ENCODE results near the gene MAP10.
"Not testable (repeated sequence)": the region's sequence is repeated elsewhere in the genome, so short reads cannot be mapped to it uniquely, and the experiment has no call there.

MAP10 gene, protein sequence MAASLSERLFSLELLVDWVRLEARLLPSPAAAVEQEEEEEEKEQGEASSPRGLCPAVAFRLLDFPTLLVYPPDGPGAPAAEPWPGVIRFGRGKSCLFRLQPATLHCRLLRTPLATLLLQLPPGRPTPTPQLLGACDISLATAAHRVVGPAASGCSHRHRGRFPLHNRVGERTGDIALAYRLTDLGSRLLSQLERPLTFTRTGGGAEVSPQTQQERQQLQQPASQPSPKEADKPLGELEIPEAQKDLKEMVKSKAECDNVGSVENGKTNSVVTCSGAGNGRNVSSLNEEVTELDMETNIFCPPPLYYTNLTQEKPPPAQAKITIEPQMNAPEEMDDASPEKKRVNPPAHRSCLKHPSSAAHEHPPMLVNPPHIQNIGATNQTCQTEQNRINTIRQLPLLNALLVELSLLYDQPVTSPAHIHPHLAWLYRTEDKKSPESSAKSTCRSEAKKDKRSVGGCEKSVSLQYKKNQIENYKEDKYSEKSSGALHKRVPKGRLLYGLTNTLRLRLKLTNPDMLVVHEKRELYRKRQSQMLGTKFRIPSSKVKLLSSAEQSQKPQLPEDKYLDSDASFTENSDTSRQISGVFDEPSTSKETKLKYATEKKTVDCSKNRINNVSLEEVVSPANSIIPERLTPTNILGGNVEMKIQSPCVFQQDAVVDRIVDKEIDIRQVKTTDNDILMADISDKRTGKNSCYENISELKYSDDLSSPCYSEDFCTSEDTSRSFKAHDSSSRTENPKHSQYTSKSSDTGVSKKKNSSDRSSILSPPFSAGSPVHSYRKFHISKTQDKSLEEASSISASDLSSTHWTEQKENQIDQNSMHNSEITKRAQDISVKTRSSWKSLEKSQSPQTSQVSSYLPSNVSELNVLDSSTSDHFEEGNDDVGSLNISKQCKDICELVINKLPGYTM

DNA sequence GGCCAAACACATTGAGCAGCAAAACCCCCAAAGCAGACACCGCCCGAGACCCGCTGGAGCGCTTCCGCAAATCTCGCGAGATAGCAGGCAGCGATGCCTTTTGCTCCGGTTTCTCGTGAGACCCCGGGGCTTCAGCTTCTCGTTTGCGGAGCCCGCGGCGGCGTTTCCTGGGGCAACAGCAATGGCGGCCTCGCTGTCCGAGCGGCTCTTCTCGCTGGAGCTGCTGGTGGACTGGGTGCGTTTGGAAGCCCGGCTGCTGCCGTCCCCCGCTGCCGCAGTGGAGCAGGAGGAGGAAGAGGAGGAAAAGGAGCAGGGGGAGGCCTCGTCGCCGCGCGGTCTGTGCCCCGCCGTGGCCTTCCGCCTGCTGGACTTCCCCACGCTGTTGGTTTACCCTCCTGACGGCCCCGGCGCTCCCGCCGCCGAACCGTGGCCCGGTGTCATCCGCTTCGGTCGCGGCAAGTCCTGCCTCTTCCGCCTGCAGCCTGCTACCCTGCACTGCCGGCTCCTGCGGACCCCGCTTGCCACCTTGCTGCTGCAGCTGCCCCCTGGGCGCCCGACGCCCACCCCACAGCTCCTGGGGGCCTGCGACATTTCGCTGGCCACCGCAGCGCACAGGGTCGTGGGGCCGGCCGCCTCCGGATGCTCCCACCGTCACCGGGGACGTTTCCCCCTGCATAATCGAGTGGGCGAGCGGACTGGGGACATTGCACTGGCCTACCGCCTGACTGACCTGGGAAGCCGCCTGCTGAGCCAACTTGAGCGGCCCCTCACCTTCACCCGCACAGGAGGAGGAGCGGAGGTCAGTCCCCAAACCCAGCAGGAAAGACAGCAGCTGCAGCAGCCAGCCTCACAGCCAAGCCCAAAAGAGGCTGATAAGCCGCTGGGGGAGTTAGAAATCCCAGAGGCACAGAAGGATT lies at the start of gene MAP10:
MAP10 (plus strand) TSS at position 148 of the 917 bp plus-strand sequence; CDS start at position 182, 34 bp downstream.
- DNase-seq, result no peak

DNA sequence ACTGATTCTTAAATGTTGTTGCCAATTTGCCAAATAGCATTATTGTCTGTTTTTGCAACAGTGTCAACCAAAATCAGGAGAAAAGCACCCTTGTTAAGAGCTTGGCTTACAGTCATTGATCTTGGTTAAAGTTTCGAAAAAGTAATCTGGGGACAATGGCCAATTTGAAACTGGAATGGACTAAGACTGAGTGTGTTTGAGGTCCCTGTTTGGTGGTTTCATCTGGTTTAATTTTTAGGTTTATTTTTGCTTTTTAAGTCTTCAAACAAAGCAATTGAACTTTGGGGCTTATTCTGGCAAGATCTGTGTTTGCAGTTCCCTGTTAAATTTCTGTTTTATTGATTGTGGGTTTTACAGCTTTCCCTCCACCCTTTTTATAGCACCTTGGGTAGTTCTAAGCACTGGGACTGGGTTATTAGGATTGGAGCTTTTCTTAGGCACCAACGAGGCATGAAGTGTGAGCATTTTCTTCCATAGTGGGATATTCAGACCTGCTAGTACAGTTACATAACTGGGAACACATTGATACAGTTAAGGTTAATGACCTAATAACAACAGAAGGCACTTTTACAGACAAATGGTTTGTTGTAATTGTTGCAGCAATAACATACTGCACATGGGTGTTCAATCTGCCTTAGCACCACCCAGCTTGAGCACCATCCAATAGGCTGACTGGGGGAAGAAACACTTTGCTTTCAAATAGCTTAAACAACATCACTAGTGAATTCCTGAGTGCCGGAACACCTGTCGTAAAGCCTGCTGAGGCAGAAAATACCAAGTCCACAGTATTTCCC lies 40.6 kb upstream of the MAP10 start:
- DNase-seq, result peak; percentile 56

DNA sequence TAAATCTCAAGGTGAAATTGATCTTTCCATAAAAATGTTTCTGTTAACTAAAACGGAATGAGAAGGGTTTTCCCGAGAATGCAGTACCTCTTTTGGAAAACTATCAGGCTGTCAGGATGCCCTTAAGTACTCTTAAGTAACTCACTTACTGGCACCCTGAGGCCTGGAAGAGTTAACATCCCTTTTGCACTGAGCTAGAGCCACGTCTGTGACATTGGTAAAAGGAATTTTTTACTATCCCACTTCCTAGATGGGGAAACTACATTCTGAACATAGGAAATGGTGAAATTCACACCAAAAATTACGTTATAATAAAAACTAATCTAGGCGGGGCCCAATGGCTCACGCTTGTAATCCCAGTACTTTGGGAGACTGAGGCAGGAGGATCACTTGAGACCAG lies 39.7 kb upstream of the MAP10 start:
- DNase-seq, result no peak

DNA sequence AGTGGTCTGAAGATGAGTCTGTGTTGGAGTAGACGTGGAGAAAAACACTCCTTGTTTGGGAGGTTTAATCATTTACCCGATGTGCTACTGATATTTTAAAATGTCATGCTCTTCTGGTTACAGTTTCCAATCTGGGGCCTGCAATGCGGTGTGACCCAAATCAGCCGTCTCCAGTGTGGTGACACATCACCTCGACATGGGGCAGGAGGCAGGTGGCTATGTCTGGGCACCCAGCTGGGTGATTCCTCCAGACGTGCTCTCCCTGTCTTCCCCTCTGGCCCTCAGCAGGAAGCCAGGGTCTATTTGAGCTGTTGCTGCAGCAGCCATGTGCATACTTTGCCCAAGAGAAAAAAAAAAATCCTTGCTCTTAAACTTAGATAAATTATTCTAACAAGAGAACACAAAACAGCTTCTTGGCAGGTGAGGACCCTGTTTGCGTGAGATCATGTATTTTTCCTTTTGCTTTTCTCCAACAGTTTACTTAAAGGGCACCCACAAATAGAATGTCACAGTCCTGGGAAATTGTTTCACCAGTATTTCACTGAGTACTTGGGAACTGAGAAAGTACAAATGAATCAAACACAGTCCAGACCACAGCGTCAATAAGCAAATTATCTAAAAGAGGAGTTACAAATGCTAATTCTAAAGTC lies 38.9 kb upstream of the MAP10 start:
- DNase-seq, result no peak

DNA sequence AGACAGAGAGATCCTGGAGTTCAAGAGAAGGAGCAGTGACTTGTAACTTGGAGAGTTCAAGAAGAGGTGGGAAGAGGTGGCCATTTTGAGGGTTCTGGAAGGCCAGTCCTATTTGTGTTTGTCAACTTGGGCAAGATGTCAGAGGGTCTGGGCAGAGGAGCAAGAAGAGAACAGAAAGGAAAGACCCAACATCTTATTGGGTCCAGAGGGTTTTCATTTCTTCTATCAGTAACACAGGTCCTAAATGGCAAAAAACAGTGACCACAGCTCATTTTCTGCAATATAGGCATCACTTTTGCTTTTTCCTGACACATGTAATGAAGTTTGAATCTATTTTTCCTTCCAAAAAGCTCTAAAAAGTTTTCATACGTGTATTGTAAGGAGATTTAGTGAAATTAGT lies 38.3 kb upstream of the MAP10 start:
- DNase-seq, result no peak

DNA sequence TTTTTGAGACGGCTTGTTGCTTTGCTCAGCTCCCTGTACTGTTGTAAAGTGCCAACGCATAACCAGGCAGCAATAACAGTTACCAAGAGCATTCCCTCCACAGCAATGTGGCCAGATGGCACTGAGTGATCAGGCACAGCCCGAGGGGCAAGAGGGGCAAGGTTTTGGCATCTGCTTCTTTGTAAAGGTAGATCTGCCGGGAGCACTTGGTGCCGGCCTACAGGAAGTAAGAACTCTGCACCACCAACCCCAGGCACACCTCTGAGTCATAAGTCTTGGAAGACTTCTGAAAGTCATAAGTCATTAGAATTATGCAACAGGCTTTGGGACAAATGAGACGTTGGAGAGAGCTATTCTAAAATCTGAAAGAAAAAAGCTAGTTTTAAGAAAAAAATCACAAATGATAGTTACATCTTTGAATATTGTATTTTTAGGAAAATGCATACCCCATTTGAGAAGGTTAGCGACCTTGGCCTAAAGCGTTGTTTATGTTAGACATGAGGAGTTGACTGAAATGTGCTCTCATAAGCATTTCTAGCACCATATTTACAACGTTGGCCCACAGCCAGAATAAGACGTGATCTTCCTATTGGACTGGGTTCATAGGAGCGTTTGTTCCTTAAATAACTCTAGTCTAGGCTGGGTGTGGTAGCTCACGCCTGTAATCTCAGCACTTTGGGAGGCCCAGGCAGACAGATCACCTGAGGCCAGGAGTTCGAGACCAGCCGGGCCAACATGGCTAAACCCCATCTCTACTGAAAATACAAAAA lies 37.7 kb upstream of the MAP10 start:
- DNase-seq, result peak; percentile 38

DNA sequence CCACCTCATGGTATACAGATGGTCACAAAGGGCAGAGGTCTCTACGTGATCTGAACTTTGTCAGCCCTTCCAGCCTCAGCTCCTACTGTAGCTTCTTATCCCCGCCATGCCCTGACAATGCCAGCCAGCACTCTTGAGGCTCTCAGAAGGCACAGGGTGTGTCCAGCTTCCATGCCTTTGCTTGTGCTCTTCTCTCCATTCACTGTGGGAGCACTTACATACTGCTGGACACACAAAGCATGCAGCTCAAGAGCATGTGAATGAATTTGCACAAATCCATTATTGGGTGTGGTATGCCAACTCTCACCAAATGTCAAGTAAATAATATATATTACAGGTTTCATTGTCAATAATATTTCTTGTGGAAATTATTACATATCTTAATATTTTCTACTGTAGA lies 36.4 kb upstream of the MAP10 start:
- DNase-seq, result no peak

DNA sequence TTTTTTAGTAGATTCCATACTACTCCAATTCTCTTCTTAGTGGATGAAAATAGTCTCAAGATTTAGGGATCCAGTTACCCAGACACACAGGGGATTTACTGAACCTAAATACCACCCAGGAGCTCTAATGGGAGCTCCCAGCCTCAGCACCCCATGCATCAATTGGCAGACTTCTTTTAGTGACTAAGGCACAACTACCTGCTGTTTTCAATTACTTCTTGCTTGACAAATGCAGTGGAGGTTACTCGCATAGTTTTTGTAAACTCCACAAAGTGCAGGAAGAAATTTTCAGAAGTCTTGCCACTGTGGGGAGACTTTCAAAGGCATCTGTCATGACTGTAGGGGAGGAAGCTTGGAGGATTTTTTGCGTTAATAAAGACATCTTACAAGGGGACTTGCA lies 35.5 kb upstream of the MAP10 start:
- no peak for DNase-seq

DNA sequence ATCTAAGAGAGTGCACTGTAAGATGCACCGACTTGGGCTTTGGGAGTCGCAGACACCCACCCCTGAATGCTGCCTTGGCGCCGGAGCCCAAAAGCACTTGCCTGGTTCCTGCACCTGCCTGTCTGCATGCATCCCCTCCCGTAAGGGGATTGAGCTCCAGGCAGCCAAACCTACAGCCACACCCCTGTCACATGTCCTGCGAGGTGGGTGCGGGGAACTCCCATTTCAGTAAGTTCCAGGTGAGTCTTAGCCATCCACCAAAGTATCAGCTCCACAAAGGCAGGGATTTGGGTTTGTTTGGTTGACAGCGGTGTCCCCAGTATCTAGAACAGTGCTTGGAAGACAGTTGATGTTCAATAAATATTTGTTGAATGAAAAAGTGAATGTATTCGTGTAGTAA lies 31.5 kb upstream of the MAP10 start:
- no peak for DNase-seq

DNA sequence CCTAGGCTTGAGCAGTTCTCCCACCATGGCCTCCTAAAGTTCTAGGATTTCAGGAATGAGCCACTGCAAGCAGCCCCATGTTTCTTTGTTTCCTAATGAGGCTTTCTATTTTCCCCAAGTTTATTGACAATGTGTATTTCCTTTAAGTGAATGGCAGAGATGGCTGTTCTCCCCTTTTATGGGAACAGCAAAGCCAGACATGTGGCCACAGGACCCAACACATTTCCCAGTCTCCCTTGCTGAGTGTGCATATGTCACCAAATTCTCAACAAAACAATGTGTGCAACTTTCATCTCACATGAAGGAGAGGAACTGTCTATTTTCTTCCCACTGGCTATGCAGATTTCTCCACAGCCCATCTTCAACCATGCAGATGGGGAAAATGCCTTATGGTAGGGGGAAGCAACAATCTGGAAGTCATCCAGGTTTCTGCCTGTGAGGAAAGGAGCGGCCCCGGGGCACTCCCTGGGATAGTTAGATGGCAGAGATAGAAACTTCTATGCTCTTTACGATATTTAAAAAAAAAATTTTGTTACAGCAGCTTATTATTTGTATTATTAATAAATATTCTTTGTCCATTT lies 28.6 kb upstream of the MAP10 start:
- DNase-seq, result peak; percentile 43

DNA sequence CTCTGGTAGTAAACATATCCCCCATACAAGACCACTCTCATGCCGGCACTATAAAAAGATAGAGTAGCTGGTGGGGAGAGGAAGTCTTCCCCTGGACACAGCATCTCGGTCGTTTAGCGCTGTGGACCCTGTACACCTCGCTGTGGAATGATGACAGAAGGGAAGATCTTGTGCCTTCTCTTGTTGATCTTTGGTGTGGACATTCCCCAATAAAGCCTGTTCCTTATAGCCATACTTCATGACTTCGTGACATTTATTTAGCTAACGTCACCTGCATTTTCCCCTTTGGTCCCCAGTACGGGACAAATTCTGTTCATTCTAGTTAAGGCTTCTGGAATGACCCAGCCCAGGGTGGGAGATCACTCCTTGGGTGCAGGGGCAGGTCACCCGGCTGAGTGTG lies 24.9 kb upstream of the MAP10 start:
- DNase-seq, result no peak

DNA sequence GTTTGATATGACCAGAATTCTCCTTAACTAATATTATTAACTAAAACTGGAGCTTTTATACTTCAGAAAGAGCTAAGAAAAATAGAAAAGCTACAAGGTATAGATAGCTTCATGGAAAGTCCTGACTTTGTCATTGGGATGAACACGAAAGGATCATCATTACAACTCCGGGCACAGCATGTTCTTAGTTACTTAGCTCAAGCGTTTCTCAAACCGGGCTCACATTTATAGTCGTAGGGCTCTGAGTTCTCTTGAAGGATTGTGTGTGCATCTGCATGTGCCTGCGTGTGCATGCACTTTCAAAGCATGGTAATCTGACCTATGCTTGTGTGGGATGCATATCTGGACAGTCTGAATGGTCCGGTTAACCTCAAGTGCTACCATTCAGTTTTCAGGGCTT lies 20.4 kb upstream of the MAP10 start:
- DNase-seq, result no peak

DNA sequence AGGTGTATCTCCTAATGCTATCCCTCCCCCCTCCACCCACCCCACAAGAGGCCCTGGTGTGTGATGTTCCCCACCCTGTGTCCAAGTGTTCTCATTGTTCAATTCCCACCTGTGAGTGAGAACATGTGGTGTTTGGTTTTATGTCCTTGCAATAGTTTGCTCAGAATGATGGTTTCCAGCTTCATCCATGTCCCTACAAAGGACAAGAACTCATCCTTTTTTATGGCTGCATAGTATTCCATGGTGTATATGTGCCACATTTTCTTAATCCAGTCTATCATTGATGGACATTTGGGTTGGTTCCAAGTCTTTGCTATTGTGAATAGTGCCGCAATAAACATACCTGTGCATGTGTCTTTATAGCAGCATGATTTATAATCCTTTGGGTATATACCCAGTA lies 19.6 kb upstream of the MAP10 start:
- DNase-seq, result not testable (repeated sequence)

DNA sequence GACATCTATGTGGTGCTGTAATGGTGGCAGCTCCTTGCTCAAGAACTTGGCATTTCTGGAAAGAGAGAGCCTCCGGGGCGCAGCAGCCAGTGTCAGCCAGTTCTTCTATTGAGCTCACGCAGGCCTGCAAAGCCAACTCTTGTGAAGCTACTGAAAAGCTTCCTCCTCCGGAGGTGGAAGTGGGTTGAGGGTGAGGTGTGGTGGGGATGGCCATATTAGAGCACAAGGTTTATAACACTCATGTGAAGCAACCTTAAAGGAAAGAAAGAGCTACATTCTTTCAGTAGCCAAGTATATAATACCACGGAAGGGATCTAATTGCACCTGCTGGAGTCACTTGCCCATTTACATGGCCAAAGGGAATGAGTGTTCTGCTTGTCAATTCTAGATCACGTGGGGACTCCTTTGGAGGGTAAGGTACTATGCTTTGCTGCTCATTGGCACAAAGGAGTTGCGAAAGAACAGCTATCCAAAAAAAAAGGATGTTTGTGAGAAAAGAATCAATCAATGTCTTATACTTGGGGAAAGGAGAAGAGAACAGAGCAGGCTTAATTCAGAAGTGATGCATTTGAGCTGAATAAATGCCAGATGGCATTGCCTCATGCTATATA lies 18.3 kb upstream of the MAP10 start:
- DNase-seq, result no peak

DNA sequence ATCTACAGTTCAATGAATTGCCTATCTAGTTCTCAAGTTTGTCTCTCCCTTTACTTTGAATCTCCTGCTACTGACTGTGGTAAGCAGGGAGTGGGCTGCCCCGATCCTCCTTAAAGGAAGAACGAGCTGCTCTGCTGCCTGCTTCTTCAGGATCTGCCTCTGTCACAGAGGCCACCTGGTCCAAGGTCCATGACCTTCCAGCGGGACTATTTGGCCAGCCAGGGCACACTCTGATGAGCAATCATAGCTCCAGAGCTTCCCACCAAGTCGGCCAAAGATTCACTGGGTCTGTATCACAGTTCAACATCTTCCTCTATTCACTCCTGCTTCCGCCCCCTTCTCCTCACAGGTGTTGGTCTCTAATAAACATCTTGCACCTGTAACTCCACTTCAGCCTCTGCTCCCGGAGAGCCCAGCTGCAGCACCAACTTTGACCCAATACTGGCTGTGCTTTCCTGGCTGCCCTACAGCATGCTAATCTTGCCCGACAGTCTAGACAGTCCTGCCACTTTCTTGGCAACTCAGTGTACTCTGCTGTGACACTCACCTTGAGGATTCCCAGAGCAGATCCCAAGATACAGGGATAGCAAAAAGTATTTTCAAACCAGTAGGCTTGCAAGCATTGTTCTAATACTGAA lies 16.9 kb upstream of the MAP10 start:
- DNase-seq, result no peak

DNA sequence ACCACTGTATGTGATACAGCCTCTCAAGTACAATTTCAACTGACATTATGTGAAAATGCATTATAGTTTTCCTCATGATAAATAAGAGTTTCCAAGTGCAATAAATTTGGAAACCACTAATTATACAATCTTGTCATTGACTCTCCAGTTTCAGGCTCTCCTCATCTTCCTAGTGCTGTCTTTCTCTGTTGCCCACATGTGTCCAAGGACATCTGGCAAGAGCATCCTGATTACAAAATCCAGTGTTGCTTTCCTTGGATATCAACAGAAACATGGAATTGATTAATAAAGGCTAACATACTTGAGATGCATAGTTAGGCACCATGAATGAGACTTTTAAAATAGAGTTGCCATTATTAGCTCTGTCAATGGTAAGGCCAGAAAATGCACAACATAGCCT lies 15.6 kb upstream of the MAP10 start:
- DNase-seq, result no peak

DNA sequence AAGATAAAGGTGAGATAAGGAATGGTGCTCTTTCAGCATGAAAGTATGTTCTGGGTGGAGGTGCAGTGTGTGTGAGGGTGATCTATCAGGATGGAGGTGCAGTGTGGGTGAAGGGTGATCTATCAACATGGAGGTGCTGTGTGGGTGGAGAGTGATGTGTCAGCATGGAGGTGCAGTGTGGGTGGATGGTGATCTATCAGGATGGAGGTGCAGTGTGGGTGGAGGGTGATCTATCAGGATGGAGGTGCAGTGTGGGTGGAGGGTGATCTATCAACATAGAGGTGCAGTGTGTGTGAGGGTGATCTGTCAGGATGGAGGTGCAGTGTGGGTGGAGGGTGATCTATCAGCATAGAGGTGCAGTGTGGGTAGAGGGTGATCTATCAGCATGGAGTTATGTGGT lies 12.3 kb upstream of the MAP10 start:
- DNase-seq, result no peak

DNA sequence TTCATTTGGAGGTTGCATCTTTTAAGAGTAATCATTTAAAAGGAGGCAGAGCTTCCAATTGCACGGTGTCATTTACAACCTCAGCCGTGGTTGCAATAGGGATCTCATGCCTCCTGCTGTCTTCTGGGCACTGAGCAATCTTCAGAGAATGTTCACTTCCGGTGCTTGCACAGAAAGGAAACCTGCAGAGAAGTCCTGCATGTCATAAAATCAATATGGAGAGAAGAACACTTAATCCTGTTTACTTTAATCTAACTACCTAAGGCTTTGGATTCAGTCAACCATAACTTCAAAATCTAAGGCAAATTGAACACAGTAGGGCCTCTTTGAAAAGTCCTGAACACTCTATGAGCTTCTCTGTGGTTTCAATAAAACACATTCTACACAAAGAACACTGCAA lies 11.3 kb upstream of the MAP10 start:
- DNase-seq, result no peak

DNA sequence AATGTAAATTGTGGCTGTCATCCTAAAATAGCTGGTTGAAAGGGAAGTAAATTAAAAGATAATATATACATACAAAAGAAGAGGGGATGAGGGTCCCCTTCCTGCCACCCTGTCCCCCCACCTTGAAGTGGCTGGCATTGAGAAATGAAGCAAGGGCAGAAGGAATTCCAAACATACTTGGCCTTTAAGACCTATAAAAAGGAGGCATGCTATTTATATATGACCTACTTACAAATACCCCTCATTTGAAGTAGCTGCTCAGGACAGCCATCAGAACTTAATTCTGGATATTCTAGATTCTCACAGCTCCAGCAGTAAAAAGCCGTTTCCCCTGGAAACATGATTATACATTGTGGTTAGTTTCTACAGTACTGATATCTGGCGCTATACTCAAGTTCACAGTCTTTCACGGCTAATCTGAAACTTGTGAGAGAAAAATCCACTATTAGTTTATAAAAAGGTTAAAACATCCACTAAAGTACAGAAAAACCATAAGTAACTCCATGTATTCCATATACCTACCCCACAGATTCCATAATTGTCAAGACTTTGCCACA lies 9.6 kb upstream of the MAP10 start:
- no peak for DNase-seq

Data from NCI-H1694 (cell line).